ENCODE results near the gene PIM3. TPM values are rescaled to one million over a fixed set of nuclear protein-coding genes. Genes with fewer than 3 reads are reported as not detected.

The PIM3 gene
- total and polyA plus RNA-seq, 9 donors: 7.3 to 291 (median 34.1) TPM

DNA sequence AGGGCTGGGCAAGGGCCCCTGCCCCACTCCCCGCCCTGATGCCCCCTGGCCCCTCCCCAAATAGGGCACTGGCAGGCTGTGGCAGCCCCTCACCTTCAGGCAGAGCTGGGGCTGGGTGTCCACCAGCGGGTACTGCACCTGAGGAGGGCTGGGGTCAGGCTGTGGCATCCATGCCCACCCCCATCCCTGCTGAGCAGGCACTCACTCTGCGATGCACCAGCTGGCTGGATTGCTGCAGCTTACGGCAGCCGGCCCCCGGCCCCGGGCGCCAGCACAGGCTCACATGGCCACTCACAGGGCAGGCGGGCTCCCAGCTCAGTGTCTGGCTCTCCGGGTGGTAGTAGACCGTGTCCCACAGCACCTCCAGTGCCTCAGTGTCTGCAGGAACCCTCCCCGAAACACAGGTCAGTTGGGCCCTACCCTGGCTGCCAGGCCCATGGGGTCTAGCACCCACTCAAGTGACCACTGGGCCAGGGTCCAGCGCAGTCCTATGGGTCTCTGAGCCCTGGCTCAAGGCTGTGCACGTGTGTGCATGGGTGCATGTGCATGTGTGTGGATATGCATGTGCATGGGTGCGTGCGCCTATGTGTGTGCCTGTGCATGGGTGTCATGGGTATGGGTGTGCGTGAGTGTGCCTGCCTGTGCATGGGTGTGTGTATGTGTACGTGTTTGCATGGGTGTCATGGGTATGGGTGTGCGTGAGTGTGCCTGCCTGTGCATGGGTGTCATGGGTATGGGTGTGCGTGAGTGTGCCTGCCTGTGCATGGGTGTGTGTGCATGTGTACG lies 37.6 kb downstream of the PIM3 start:
- peak in 2 of 5 donors; percentile 5 to 32 for DNase-seq
- TF ChIP-seq EP300 (IDR thresholded peaks at IDR 0.05): no peak
- Histone ChIP-seq H3K36me3 (no peaks in the 10 kb centered on the region), H3K9me3 (no peaks in the 10 kb centered on the region), H3K27ac (no peak overlapping the region), H3K4me3 (no peak overlapping the region), H3K27me3 (no peaks in the 10 kb centered on the region), H3K4me1 (ENCODE audit: insufficient read depth) (peaks cover 4% of the 10 kb centered on the region)
- intact Hi-C loops (cut with DNase I): no loop called here
- 89 to 94% (median 91%) methylated on average over 16 to 21 of the region's 21 CpGs for WGBS, 3 donors

DNA sequence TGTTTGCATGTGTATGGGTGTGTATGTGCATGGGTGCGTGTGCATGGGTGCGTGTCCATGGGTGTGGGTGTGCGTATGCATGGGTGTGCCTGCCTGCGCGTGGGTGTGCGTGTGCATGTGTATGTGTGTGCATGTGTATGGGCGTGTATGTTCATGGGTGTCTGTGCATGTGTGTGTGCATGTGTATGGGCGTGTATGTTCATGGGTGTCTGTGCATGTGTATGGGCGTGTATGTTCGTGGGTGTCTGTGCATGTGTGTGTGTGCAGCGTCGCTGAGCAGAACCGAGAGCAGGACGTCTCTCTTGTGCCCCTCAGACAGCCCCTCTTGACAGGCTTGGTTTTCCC lies 38.1 kb downstream of the PIM3 start:
- Histone ChIP-seq H3K36me3 (no peaks in the 10 kb centered on the region), H3K4me3 (no peak overlapping the region), H3K27me3 (no peaks in the 10 kb centered on the region), H3K27ac (no peak overlapping the region), H3K9me3 (no peaks in the 10 kb centered on the region), H3K4me1 (ENCODE audit: insufficient read depth) (peaks cover 4% of the 10 kb centered on the region)
- TF ChIP-seq EP300 (IDR thresholded peaks at IDR 0.05) (no peak), POLR2A (IDR thresholded peaks at IDR 0.05) (no peak), CTCF (IDR thresholded peaks at IDR 0.05) (no peak)
- WGBS, 3 donors: 88 to 93% (median 91%) methylated on average over 14 of the region's 14 CpGs
- intact Hi-C loops (cut with DNase I): no loop called here
- peak in 1 of 5 donors; percentile 25 for DNase-seq

GRCh38 chr22:49999063-49999945 lies 38.7 kb downstream of the PIM3 start:
- Histone ChIP-seq H3K27ac (no peak overlapping the region), H3K9me3 (no peaks in the 10 kb centered on the region), H3K27me3 (no peaks in the 10 kb centered on the region), H3K4me3 (no peak overlapping the region), H3K36me3 (no peaks in the 10 kb centered on the region), H3K4me1 (ENCODE audit: insufficient read depth) (peaks cover 4% of the 10 kb centered on the region)
- intact Hi-C loops (cut with DNase I): no loop called here
- peak in 2 of 5 donors; percentile 28 to 40 for DNase-seq
- 10 to 27% (median 25%) methylated on average over 24 to 65 of the region's 70 CpGs for whole genome bisulfite sequencing, 3 donors
- TF ChIP-seq POLR2A (IDR thresholded peaks at IDR 0.05) (no peak), EP300 (IDR thresholded peaks at IDR 0.05) (no peak), CTCF (IDR thresholded peaks at IDR 0.05) (no peak)

GRCh38 chr22:49999946-50000586 lies 39.5 kb downstream of the PIM3 start:
- H3K27ac ChIP-seq: no peak overlapping the region
- H3K9me3 ChIP-seq: no peaks in the 10 kb centered on the region
- intact Hi-C loops (cut with DNase I): no loop called here
- H3K27me3 ChIP-seq: no peaks in the 10 kb centered on the region
- WGBS, 3 donors: 13 to 37% (median 31%) methylated on average over 22 to 41 of the region's 41 CpGs
- TF ChIP-seq CTCF (IDR thresholded peaks at IDR 0.05) (no peak), EP300 (IDR thresholded peaks at IDR 0.05) (no peak)
- peaks cover 4% of the 10 kb centered on the region for H3K4me1 ChIP-seq (ENCODE audit: insufficient read depth)
- H3K36me3 ChIP-seq: no peaks in the 10 kb centered on the region
- no peak overlapping the region for H3K4me3 ChIP-seq
- DNase-seq: peak in 2 of 5 donors; percentile 25 to 28
